HFFc6 (cell line): ENCODE results near the gene CALCR. TPM values are rescaled to one million over a fixed set of nuclear protein-coding genes. Genes with fewer than 3 reads are reported as not detected.

Experiments used
- DNase-seq: peaks from one replicate; pipeline ENCODE4 v3.0.0-alpha.2; 2018
- H3K27ac Mint-ChIP-seq: 2 replicates; pipeline ENCODE4 v1.8.0; 2020; ENCODE audit warnings: mild to moderate bottlenecking, mixed read lengths
- H3K27me3 Mint-ChIP-seq: 2 replicates; pipeline ENCODE4 v1.8.0; 2021; ENCODE audit warnings: mild to moderate bottlenecking, moderate library complexity, mixed read lengths; ENCODE audit not compliant: insufficient read depth
- H3K36me3 Mint-ChIP-seq: 2 replicates; pipeline ENCODE4 v1.8.0; 2021; ENCODE audit warnings: low read depth, mixed read lengths
- H3K4me1 Mint-ChIP-seq: 2 replicates; pipeline ENCODE4 v1.8.0; 2020; ENCODE audit warnings: low read depth, mixed read lengths
- H3K4me3 Mint-ChIP-seq: 2 replicates; pipeline ENCODE4 v1.8.0; 2020; ENCODE audit warnings: mild to moderate bottlenecking, moderate library complexity, mixed read lengths
- H3K9me3 Mint-ChIP-seq: 2 replicates; pipeline ENCODE4 v1.8.0; 2020; ENCODE audit warnings: mild to moderate bottlenecking, mixed read lengths
- CTCF ChIP-seq: fragments of 200-600 bp; sonication (generic); IDR thresholded peaks from 2 replicates; pipeline ENCODE4 v1.5.0; 2021; ENCODE audit warnings: antibody characterized with exemption, mild to moderate bottlenecking
- total RNA-seq, 6 experiments: library from RNA; stranded (reverse); fragmentation: NEBNext Ultra II Directional; extraction: Animal tissue kit (Norgen Biotek cat#: 25700); gene quantifications; 2 replicates in 1 of 6; 3 replicates in 5 of 6; pipeline ENCODE4 v1.2.3, GENCODE V29; 2021

CALCR gene
- total RNA-seq, 6 experiments from 2014 or later, result not detected

- Mint-ChIP-seq H3K4me3 (no peak overlapping the region), H3K9me3 (no peaks in the 10 kb centered on the region), H3K36me3 (no peaks in the 10 kb centered on the region), H3K4me1 (no peaks in the 10 kb centered on the region), H3K27ac (no peak overlapping the region), H3K27me3 (no peaks in the 10 kb centered on the region)
- DNase-seq, result no peak
- no peak for TF ChIP-seq CTCF
Observed at GRCh38 chr7:93538061-93538460, 36.5 kb downstream of the CALCR start.

- Mint-ChIP-seq H3K4me1 (no peaks in the 10 kb centered on the region), H3K27ac (no peak overlapping the region), H3K9me3 (no peaks in the 10 kb centered on the region), H3K4me3 (no peak overlapping the region), H3K27me3 (no peaks in the 10 kb centered on the region), H3K36me3 (no peaks in the 10 kb centered on the region)
- TF ChIP-seq CTCF, result no peak
- no peak for DNase-seq
Observed at GRCh38 chr7:93535616-93536015, 38.9 kb downstream of the CALCR start.

- Mint-ChIP-seq H3K4me1 (no peaks in the 10 kb centered on the region), H3K36me3 (no peaks in the 10 kb centered on the region), H3K27me3 (no peaks in the 10 kb centered on the region), H3K9me3 (no peaks in the 10 kb centered on the region), H3K4me3 (no peak overlapping the region), H3K27ac (no peak overlapping the region)
- DNase-seq, result no peak
- TF ChIP-seq CTCF, result no peak
Observed at GRCh38 chr7:93530701-93531100, 43.8 kb downstream of the CALCR start.

GRCh38 chr7:93516834-93517233, 57.7 kb downstream of the CALCR start:
- TF ChIP-seq CTCF, result no peak
- peaks cover 1% of the 10 kb centered on the region; the same call in 1 of the 2 replicates for H3K27me3 Mint-ChIP-seq
- H3K27ac Mint-ChIP-seq, result no peak overlapping the region
- no peaks in the 10 kb centered on the region for H3K4me1 Mint-ChIP-seq
- H3K4me3 Mint-ChIP-seq, result no peak overlapping the region
- no peaks in the 10 kb centered on the region for H3K36me3 Mint-ChIP-seq
- H3K9me3 Mint-ChIP-seq, result no peaks in the 10 kb centered on the region
- no peak for DNase-seq

- Mint-ChIP-seq H3K27ac (no peak overlapping the region), H3K36me3 (no peaks in the 10 kb centered on the region), H3K27me3 (peaks cover 1% of the 10 kb centered on the region; the same call in 1 of the 2 replicates), H3K4me1 (no peaks in the 10 kb centered on the region), H3K4me3 (no peak overlapping the region), H3K9me3 (no peaks in the 10 kb centered on the region)
- DNase-seq, result peak; percentile 3
- no peak for TF ChIP-seq CTCF
Observed at GRCh38 chr7:93515144-93515543, 59.4 kb downstream of the CALCR start.

- H3K27ac Mint-ChIP-seq, result no peak overlapping the region
- H3K4me3 Mint-ChIP-seq, result no peak overlapping the region
- no peak for DNase-seq
- H3K36me3 Mint-ChIP-seq, result no peaks in the 10 kb centered on the region
- no peak for TF ChIP-seq CTCF
- no peaks in the 10 kb centered on the region; the same call in 1 of the 2 replicates for H3K27me3 Mint-ChIP-seq
- H3K9me3 Mint-ChIP-seq, result no peaks in the 10 kb centered on the region
- no peaks in the 10 kb centered on the region for H3K4me1 Mint-ChIP-seq
Observed at GRCh38 chr7:93509303-93509702, 65.2 kb downstream of the CALCR start.
